Lower leg skin (tissue), 4 donors: ENCODE measurements around the gene ELOVL5. TPM values are rescaled to one million over a fixed set of nuclear protein-coding genes. Genes with fewer than 3 reads are reported as not detected.
A peak's percentile ranks its signal among the peaks of the same experiment; 100 is the strongest.

ENCODE experiments used
- DNase-seq, 2 donors: peaks; one replicate each; pipeline ENCODE4 v3.0.0-alpha.2; 2019; ENCODE audit warnings: low spot score in 2 of 2
- H3K4me3 ChIP-seq: fragments of 200-600 bp; sonication (generic); 2 replicates; pipeline ENCODE4 v1.5.1; 2017; ENCODE audit warnings: mild to moderate bottlenecking, low read depth; ENCODE audit not compliant: poor library complexity, severe bottlenecking
- CTCF ChIP-seq, 3 donors: fragments of 450-650 bp; IDR thresholded peaks; one replicate each; pipeline ENCODE4 v1.5.1; 2016; ENCODE audit warnings: antibody characterized with exemption in 3 of 3, mild to moderate bottlenecking in 3 of 3, moderate library complexity in 2 of 3
- POLR2A ChIP-seq, 2 donors: fragments of 450-650 bp; IDR thresholded peaks; one replicate each; pipeline ENCODE4 v1.6.1; 2016 to 2017; ENCODE audit warnings: antibody characterized with exemption in 2 of 2, mild to moderate bottlenecking in 1 of 2, moderate library complexity in 1 of 2
- WGBS, 2 donors: methylation state at CpG; one replicate each; pipeline ENCODE4 v1.1.5; 2018; 5-methylcytosine and 5-hydroxymethylcytosine counted together
- intact Hi-C: fragments of 100-400 bp; cut with DNase I; formaldehyde crosslinking; loops from one replicate; pipeline ENCODE4 v1.15.0; 2023; ENCODE audit warnings: low total_unique reads
- total RNA-seq, 4 donors: library from RNA; depleted of rRNA; stranded (reverse); fragments of >200 nt; gene quantifications; one replicate each; pipeline ENCODE4 v1.1.0, GENCODE V29; 2016

Gene ELOVL5
- total RNA-seq, 4 donors from 2014 or later, result 20.7 to 45.0 (median 38.8) TPM

DNA sequence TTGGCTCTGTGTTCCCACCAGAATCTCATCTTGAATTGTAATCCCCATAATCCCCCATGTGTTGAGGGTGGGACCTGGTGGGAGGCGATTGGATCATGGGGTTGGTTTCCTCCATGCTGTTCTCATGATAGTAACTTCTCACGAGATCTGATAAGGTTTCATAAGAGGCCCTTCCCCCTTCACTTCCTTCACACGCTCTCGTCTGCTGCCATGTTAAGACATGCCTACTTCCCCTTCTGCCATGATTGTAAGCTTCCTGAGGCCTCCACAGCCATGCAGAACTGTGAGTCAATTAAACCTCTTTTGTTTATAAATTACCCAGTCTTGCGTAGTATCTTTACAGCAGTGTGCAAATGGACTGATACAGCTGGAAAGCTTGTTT is 90.0 kb downstream of the ELOVL5 start:
- WGBS, 2 donors, result 87 to 97% methylated on average over 5 of the region's 5 CpGs
- TF ChIP-seq CTCF (IDR thresholded peaks at IDR 0.05), result no peak
- no peak for TF ChIP-seq POLR2A (IDR thresholded peaks at IDR 0.05)
- H3K4me3 ChIP-seq, result no peak overlapping the region
- DNase-seq, result no peak
- intact Hi-C loops, result no loop called here

GRCh38 chr6:53258076-53258773 is 90.5 kb downstream of the ELOVL5 start:
- TF ChIP-seq CTCF (IDR thresholded peaks at IDR 0.05), result no peak
- TF ChIP-seq POLR2A (IDR thresholded peaks at IDR 0.05), result no peak
- no peak overlapping the region for H3K4me3 ChIP-seq
- intact Hi-C loops, result no loop called here
- WGBS, 2 donors, result 93% methylated on average over 2 of the region's 2 CpGs
- no peak for DNase-seq

GRCh38 chr6:53257533-53257932 is 91.2 kb downstream of the ELOVL5 start:
- 85 to 87% methylated on average over 2 of the region's 2 CpGs for WGBS, 2 donors

DNA sequence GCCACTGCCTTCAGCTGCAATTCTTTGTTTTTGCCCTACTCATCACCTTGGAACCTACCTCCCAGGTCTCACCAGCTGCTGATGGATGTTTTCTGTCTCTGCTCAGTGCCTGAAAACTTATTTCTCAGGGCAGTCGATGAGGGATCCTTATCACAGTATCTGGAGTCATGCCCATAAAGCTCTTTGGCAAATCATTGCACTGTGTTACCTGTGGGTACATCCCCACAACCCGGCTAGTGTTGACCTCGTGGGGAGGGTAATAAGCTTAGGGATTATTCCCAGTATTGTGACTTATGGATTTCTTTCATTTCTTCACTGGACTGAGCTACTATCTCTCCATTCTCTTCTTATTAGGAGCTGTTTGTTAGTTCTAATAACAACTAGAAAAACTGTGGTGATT is 91.7 kb downstream of the ELOVL5 start:
- intact Hi-C loops, result no loop called here
- no peak overlapping the region for H3K4me3 ChIP-seq
- DNase-seq, result peak in 1 of 2 donors; percentile 3
- TF ChIP-seq POLR2A (IDR thresholded peaks at IDR 0.05) (no peak), CTCF (IDR thresholded peaks at IDR 0.05) (no peak)
- 68 to 74% methylated on average over 3 of the region's 3 CpGs for WGBS, 2 donors

More at GRCh38 chr6:53257533-53257932, 91.2 kb downstream of the ELOVL5 start:
- TF ChIP-seq POLR2A (IDR thresholded peaks at IDR 0.05) (no peak), CTCF (IDR thresholded peaks at IDR 0.05) (no peak)
- no peak for DNase-seq
- no peak overlapping the region for H3K4me3 ChIP-seq
- intact Hi-C loops, result no loop called here

DNA sequence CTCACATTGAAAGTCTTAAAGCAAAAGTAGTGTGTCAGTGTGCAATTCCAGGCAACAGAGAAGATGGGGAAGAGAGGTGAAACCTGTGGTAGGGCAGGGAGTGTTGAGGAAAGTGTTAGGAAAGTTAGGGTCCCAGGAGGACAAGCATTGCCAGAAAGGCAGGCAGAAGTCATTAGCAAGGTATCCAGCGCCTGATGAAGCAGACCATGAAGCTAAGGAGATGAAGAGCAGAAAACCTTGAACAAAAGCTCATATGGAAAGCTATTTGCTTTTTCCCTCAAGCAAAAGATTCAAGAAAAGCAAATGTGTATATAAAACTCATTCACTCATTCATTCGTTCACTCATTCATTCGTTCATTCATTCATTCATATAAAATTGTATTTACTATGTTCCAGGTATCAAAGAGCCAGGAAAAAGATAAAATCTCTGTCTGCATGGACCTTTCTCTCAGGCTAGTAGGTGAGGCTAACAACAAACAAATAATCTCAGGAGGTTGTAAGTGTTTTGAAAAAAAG is 96.5 kb downstream of the ELOVL5 start:
- H3K4me3 ChIP-seq, result no peak overlapping the region
- DNase-seq, result no peak
- intact Hi-C loops, result no loop called here
- TF ChIP-seq POLR2A (IDR thresholded peaks at IDR 0.05), result no peak
- TF ChIP-seq CTCF (IDR thresholded peaks at IDR 0.05), result no peak
- WGBS, 2 donors, result 80 to 86% methylated on average over 3 of the region's 3 CpGs
